ENCODE measurements around the gene INTS6. TPM values are rescaled to one million over a fixed set of nuclear protein-coding genes. Genes with fewer than 3 reads are reported as not detected.

The INTS6 gene
- total and polyA plus RNA-seq, 8 donors = 10.9 to 44.8 (median 27.2) TPM

GRCh38 chr13:51453207-51453958 lies 547 bp upstream of the INTS6 start:
- 1% methylated on average over 53 to 80 of the region's 80 CpGs for WGBS, 2 donors

DNA sequence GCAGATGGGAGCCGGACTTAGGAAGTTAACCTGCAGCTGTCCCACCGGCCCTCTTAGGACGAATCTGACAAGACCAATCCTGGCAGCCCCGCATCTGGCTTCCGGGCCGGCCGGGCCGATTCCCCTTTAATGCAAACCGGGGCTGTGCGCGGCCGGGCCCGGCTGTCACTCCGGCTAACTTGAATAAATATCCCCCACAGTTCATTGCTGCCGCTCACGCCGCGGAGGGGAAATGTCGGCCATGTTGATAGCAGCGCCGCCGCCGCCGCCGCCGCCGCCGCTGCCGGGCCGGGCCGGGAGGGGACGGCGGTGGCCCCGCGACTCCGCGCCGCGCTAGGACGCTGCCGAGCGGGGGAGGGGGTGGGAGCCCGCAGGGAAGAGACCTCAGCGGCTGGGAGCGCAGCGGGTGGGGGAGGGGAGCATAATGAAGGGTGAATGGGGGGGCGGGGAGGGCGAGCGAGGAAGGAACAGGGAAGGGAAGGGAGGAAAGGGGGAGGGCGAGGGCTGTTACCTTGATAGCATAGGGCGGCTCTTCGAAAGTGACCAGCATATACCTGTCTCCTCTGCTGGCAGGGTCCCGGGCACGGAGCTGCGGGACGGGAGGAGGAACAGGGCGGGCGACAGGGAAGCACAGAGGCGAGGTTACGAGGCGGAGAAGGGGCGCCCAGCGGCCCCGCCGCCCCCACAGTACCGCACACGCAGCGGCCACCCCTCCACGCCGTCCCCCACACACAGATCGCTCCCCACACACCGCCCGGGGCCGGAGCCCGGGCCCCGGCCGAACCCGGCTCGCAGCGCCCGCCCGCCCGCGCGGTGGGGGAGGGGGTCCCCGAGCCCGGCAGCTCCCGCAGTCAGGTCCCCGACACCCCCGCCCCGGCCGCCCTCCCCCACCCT lies 1.1 kb downstream of the INTS6 start:
- ATAC-seq (peak; percentile 14 to 49 (median 18)), FAIRE-seq (no peak), DNase-seq (peak; percentile 83 to 93 (median 86))
- intact Hi-C loops (cut with DNase I) = loop anchor here in 2 of 3 donors (5.0 to 10.0 kb wide), 3 partner anchors 131 to 283 kb away; partner anchors contain the start of gene WDFY2 (in 2 of the 2)
- Histone ChIP-seq H3K9me3 (no peaks in the 10 kb centered on the region), H3K4me3 (peak overlapping the region; percentile 90 to 94 (median 91)), H3K27ac (peak overlapping the region; percentile 95 to 99 (median 98)), H3K4me1 (peaks cover 11 to 31% (median 26%) of the 10 kb centered on the region in 3 donors), H3K36me3 (peaks cover 0 to 16% (median 5%) of the 10 kb centered on the region in 3 donors), H3K27me3 (no peaks in the 10 kb centered on the region)
- WGBS, 2 donors = 1% methylated on average over 55 to 92 of the region's 92 CpGs
- TF ChIP-seq CTCF (IDR thresholded peaks at IDR 0.05) = no peak

More at GRCh38 chr13:51453207-51453958, 547 bp upstream of the INTS6 start:
- intact Hi-C loops (cut with DNase I) = loop anchor here in 2 of 3 donors (5.0 to 10.0 kb wide), 3 partner anchors 129 to 281 kb away; partner anchors contain the start of gene WDFY2 (in 2 of the 2)
- FAIRE-seq (no peak), ATAC-seq (peak; percentile 53 to 68 (median 62)), DNase-seq (peak in 3 of 6 donors; percentile 86 to 99 (median 91))
- Histone ChIP-seq H3K9me3 (no peaks in the 10 kb centered on the region), H3K27me3 (no peaks in the 10 kb centered on the region), H3K4me3 (peak overlapping the region; percentile 46 to 71 (median 60)), H3K36me3 (peaks cover 0 to 16% (median 5%) of the 10 kb centered on the region in 3 donors), H3K27ac (peak overlapping the region; percentile 82 to 99 (median 98)), H3K4me1 (peaks cover 11 to 31% (median 23%) of the 10 kb centered on the region in 3 donors)
- no peak for TF ChIP-seq CTCF (IDR thresholded peaks at IDR 0.05)

DNA sequence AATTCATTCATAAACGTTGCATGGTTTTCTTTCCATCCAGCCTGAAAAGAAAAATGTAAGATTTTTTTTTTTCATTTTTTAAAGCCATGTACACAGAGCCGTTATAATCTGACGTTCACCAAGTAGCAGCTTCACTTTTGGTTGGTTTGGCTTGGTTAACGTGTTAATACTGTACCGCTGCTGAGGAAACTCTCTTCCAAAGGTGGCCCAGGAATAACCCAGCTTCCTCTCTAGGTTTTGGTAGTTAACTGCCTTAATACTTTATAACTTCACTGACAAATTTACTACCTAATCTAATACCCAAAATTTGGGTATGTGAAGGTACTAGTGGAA lies 1.7 kb downstream of the INTS6 start:
- peaks cover 11 to 31% (median 26%) of the 10 kb centered on the region in 3 donors for H3K4me1 ChIP-seq
- WGBS, 2 donors = 1 to 2% methylated on average over 5 of the region's 5 CpGs
- no peak for TF ChIP-seq CTCF (IDR thresholded peaks at IDR 0.05)
- ATAC-seq (no peak), DNase-seq (no peak), FAIRE-seq (peak; percentile 5)
- intact Hi-C loops (cut with DNase I) = loop anchor here in 2 of 3 donors (5.0 to 10.0 kb wide), 3 partner anchors 131 to 284 kb away; partner anchors contain the start of gene WDFY2 (in 2 of the 2)
- peaks cover 0 to 13% (median 1%) of the 10 kb centered on the region in 3 donors for H3K36me3 ChIP-seq
- H3K27ac ChIP-seq = peak overlapping the region; percentile 43 to 99 (median 98)
- no peaks in the 10 kb centered on the region for H3K9me3 ChIP-seq
- no peaks in the 10 kb centered on the region for H3K27me3 ChIP-seq
- peak overlapping the region; percentile 90 to 94 (median 91) for H3K4me3 ChIP-seq

GRCh38 chr13:51449018-51449417 lies 3.8 kb downstream of the INTS6 start:
- H3K27ac ChIP-seq = no peak overlapping the region
- WGBS, 2 donors = 83 to 94% methylated on average over 1 of the region's 1 CpG
- ATAC-seq (no peak), DNase-seq (no peak), FAIRE-seq (no peak)
- H3K9me3 ChIP-seq = no peaks in the 10 kb centered on the region
- no peak overlapping the region for H3K4me3 ChIP-seq
- peaks cover 7 to 22% (median 15%) of the 10 kb centered on the region in 3 donors for H3K4me1 ChIP-seq
- no peaks in the 10 kb centered on the region for H3K27me3 ChIP-seq
- TF ChIP-seq CTCF (IDR thresholded peaks at IDR 0.05) = no peak
- peaks cover 0 to 8% (median 0%) of the 10 kb centered on the region in 3 donors for H3K36me3 ChIP-seq
- intact Hi-C loops (cut with DNase I) = loop anchor here in 1 of 3 donors (10.0 kb wide), 1 partner anchor 346 kb away; no protein-coding TSS in a partner anchor

Data from pancreas (tissue), 10 donors.